Bronchial epithelial cell (primary cell): ENCODE measurements around the gene RNF103. TPM values are rescaled to one million over a fixed set of nuclear protein-coding genes. Genes with fewer than 3 reads are reported as not detected.
"Not testable (repeated sequence)": the region's sequence is repeated elsewhere in the genome, so short reads cannot be mapped to it uniquely, and the experiment has no call there.

Experiments
- DNase-seq: peaks from one replicate; pipeline ENCODE4 v3.0.0-alpha.2; 2010; ENCODE audit warnings: low read depth
- FAIRE-seq: peaks from 2 replicates; lab custom pipeline; 2011; peaks lifted over from hg19 to GRCh38; lab: Jason Lieb, UNC
- H3K27me3 ChIP-seq: 2 replicates; pipeline ENCODE4 v1.5.1; 2011; ENCODE audit warnings: low read length; ENCODE audit not compliant: control insufficient read depth, insufficient read depth
- H3K36me3 ChIP-seq: 2 replicates; pipeline ENCODE4 v1.5.1; 2011; ENCODE audit warnings: low read length; ENCODE audit not compliant: control insufficient read depth, insufficient read depth
- H3K4me3 ChIP-seq: 2 replicates; pipeline ENCODE4 v1.5.1; 2011; ENCODE audit warnings: mild to moderate bottlenecking, low read depth, low read length, control low read depth
- total RNA-seq: library from RNA; depleted of rRNA; stranded (reverse); fragments of >200 nt; gene quantifications from 2 replicates; pipeline ENCODE4 v1.2.1, GENCODE V29; 2014
- TF ChIP-seq, protein P1 (sequence below): IDR thresholded peaks from 2 replicates; pipeline ENCODE4 v1.5.1; 2011; ENCODE audit warnings: mild to moderate bottlenecking, moderate library complexity, low read length, control low read depth, inconsistent platforms; ENCODE audit not compliant: insufficient read depth, severe bottlenecking

RNF103 gene
- total RNA-seq, 1 donor from 2014 or later, result 18.2 TPM

DNA sequence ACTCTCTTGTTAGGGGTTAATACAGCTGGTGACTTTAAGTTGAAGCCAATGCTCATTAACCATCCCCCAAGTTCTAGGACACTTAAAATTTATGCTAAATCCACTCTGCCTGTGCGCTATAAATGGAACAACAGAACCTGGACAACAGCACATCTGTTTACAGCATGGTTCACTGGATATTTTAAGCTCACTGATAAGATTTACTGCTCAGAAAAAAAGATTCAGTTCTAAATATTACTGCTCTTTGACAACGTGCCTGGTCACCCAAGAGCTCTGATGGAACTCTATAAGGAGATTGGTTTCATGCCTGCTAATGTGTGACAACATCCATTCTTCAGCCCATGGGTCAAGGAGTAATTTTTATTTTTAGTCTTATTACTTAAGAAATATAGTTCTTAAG is 27.5 kb downstream of the RNF103 start:
- Histone ChIP-seq H3K27me3 (no peaks in the 10 kb centered on the region), H3K4me3 (no peak overlapping the region), H3K36me3 (no peaks in the 10 kb centered on the region)
- FAIRE-seq, result no peak
- no peak for DNase-seq
- TF ChIP-seq, protein P1, sequence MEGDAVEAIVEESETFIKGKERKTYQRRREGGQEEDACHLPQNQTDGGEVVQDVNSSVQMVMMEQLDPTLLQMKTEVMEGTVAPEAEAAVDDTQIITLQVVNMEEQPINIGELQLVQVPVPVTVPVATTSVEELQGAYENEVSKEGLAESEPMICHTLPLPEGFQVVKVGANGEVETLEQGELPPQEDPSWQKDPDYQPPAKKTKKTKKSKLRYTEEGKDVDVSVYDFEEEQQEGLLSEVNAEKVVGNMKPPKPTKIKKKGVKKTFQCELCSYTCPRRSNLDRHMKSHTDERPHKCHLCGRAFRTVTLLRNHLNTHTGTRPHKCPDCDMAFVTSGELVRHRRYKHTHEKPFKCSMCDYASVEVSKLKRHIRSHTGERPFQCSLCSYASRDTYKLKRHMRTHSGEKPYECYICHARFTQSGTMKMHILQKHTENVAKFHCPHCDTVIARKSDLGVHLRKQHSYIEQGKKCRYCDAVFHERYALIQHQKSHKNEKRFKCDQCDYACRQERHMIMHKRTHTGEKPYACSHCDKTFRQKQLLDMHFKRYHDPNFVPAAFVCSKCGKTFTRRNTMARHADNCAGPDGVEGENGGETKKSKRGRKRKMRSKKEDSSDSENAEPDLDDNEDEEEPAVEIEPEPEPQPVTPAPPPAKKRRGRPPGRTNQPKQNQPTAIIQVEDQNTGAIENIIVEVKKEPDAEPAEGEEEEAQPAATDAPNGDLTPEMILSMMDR, result no peak

DNA sequence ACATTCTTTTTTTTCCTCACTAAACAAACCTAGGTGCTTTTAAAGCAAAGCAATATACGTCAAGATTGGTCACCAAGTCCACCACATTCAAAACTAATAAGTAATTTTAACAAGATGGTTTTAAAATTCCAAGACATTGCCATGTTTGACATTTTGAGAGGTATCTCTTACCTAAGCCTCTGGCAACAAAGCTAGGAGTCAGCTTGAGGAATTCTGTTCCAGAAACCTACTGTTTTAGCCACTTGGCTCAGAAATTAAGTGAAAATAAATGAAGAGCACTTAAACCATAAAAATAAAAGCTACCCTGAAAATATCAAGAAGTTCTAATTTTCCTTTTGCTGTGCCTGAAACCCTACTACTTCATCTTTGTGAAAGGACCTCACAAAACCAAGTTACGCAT is 30.4 kb downstream of the RNF103 start:
- H3K4me3 ChIP-seq, result no peak overlapping the region
- FAIRE-seq, result no peak
- TF ChIP-seq, protein P1, result no peak
- no peaks in the 10 kb centered on the region for H3K27me3 ChIP-seq
- no peaks in the 10 kb centered on the region for H3K36me3 ChIP-seq
- no peak for DNase-seq

GRCh38 chr2:86592547-86593230 is 31.0 kb downstream of the RNF103 start:
- DNase-seq (no peak), FAIRE-seq (no peak)
- Histone ChIP-seq H3K27me3 (no peaks in the 10 kb centered on the region), H3K36me3 (no peaks in the 10 kb centered on the region), H3K4me3 (no peak overlapping the region)
- TF ChIP-seq, protein P1, result no peak

DNA sequence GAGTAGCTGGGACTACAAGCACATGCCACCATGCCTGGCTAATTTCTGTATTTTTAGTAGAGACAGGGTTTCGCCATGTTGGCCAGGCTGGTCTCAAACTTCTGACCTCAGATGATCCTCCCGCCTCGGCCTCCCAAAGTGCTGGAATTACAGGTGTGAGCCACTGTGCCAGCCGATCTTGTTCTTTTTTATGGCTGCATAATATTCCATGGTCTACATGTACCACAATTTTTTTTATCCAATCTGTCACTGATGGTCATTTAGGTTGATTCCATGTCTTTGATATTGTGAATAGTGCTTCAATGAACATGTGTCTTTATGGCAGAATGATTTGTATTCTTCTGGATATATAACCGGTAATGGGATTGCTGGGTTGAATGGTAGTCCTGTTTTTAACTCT is 34.0 kb downstream of the RNF103 start:
- not testable (repeated sequence) for FAIRE-seq, DNase-seq, H3K27me3 ChIP-seq, H3K36me3 ChIP-seq, H3K4me3 ChIP-seq

DNA sequence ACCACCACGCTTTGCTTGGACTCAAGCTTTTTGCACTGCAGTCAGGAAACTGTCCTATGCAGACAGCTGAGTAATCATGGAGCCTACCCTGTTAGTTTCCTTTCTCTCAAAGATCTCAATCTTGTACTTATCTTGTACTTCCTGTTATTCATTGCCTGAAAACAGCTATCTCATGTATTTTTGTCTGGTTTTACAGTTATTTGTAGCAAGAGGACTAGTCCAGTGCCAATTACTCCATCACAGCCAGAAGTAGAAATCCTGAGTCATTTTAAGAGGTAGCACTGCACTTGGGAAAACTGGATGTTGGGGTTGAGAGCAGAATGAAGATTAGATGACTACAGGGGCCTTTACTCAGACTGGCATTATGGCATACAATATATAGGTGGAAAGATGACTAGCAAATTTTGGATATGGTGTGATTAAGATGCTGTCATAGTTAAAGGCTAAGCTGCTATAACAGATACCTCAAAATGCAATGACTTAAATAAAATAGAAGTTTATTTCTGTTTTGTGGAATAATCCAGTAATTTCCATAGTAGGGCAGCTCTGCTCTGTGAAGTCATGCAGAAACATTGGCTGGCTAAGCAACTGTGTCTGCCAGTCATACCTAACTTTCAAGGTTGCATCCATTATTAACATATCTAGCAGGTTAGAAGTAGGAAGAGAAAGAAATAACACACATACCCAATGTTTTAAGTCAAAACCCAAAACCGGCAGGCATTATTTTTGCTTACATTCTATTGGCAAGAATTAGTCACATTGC is 39.3 kb downstream of the RNF103 start:
- DNase-seq (peak; percentile 12), FAIRE-seq (no peak)

DNA sequence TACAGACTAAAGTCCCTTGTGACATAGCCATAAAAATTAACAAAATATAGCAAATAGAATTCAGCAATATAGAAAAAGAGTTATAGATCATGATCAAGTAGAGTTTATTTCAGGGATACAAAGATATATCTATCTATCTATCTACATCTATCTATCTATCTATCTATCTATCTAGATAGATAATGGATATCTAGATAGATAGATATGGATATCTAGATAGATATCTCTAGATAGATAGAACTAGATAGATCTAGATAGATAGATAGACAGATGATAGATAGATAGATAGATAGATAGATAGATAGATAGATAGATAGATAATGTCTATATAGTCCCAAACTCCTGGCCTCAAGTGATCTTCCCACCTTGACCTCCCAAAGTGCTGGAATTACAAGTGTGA is 43.1 kb downstream of the RNF103 start:
- Histone ChIP-seq H3K36me3 (no peaks in the 10 kb centered on the region), H3K27me3 (no peaks in the 10 kb centered on the region), H3K4me3 (no peak overlapping the region)
- FAIRE-seq (no peak), DNase-seq (no peak)
- TF ChIP-seq, protein P1, result no peak

More for the DNA sequence above, 39.3 kb downstream of the RNF103 start:
- Histone ChIP-seq H3K36me3 (no peaks in the 10 kb centered on the region), H3K4me3 (no peak overlapping the region), H3K27me3 (no peaks in the 10 kb centered on the region)
- TF ChIP-seq, protein P1, result no peak
